ENCODE data around the gene MVB12B.

DNA sequence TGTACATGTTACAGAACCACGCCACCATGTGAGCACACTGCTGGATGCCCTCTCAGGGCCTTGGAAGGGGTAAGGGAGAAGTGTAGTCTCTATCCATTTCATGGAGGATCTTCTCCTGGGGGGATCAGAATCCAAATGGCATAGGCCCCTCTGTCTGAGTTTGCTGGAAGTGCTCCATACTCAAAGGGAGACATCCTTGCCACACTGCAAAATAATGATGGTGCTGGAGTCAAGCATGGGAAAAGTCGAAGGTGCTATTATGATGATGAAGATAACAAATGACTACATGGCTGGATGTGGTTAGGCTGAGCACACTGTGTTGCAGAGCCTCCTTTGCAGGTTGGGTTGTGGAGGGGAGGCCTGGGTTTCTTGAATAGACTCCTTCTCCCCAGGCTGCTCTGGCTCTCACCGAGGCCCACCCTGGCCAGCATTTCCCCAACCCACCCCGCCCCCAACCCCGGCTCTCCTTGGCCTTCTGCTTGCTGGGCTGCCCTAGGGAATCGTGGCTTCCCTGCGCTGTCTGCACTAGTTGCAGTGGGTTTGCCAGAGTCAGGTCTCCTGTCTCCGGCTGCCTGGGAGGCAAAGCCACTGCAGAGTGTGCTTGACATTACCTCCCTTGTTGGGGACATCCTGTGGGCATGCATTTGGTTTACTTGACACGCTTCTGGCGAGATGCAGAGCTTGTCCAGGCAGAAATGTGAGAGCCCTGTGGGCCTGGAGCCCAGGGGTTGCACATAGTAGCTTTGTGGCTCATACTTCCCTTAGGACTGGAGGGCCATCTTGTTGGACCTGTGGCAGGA is 3.0 kb downstream of the MVB12B start:
- TF ChIP-seq, protein P1, sequence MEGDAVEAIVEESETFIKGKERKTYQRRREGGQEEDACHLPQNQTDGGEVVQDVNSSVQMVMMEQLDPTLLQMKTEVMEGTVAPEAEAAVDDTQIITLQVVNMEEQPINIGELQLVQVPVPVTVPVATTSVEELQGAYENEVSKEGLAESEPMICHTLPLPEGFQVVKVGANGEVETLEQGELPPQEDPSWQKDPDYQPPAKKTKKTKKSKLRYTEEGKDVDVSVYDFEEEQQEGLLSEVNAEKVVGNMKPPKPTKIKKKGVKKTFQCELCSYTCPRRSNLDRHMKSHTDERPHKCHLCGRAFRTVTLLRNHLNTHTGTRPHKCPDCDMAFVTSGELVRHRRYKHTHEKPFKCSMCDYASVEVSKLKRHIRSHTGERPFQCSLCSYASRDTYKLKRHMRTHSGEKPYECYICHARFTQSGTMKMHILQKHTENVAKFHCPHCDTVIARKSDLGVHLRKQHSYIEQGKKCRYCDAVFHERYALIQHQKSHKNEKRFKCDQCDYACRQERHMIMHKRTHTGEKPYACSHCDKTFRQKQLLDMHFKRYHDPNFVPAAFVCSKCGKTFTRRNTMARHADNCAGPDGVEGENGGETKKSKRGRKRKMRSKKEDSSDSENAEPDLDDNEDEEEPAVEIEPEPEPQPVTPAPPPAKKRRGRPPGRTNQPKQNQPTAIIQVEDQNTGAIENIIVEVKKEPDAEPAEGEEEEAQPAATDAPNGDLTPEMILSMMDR (IDR thresholded peaks at IDR 0.05; ENCODE audit: poor library complexity, severe bottlenecking), result no peak
- no peak for TF ChIP-seq EP300 (conservative IDR thresholded peaks at IDR 0.05; ENCODE audit: poor library complexity, severe bottlenecking)
- no peak for TF ChIP-seq TAF1 (IDR thresholded peaks at IDR 0.05; ENCODE audit: low read depth)
- no peak for TF ChIP-seq POLR2AphosphoS5 (IDR thresholded peaks at IDR 0.05)
- TF ChIP-seq SMC3 (conservative IDR thresholded peaks at IDR 0.05; ENCODE audit: poor library complexity), result no peak
- TF ChIP-seq RAD21 (conservative IDR thresholded peaks at IDR 0.05), result no peak
- TF ChIP-seq, protein P2, sequence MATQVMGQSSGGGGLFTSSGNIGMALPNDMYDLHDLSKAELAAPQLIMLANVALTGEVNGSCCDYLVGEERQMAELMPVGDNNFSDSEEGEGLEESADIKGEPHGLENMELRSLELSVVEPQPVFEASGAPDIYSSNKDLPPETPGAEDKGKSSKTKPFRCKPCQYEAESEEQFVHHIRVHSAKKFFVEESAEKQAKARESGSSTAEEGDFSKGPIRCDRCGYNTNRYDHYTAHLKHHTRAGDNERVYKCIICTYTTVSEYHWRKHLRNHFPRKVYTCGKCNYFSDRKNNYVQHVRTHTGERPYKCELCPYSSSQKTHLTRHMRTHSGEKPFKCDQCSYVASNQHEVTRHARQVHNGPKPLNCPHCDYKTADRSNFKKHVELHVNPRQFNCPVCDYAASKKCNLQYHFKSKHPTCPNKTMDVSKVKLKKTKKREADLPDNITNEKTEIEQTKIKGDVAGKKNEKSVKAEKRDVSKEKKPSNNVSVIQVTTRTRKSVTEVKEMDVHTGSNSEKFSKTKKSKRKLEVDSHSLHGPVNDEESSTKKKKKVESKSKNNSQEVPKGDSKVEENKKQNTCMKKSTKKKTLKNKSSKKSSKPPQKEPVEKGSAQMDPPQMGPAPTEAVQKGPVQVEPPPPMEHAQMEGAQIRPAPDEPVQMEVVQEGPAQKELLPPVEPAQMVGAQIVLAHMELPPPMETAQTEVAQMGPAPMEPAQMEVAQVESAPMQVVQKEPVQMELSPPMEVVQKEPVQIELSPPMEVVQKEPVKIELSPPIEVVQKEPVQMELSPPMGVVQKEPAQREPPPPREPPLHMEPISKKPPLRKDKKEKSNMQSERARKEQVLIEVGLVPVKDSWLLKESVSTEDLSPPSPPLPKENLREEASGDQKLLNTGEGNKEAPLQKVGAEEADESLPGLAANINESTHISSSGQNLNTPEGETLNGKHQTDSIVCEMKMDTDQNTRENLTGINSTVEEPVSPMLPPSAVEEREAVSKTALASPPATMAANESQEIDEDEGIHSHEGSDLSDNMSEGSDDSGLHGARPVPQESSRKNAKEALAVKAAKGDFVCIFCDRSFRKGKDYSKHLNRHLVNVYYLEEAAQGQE (IDR thresholded peaks at IDR 0.05; ENCODE audit: borderline replicate concordance), result no peak
- no peak for TF ChIP-seq EZH2 (IDR thresholded peaks at IDR 0.05; ENCODE audit: borderline replicate concordance, insufficient read depth, low read length, poor library complexity, severe bottlenecking)
